GM15510 (cell line): ENCODE results near the gene PABPN1L.

Experiments used
- POLR2A ChIP-seq: IDR thresholded peaks from 3 replicates; pipeline ENCODE4 v1.6.1; 2011; ENCODE audit warnings: borderline replicate concordance; ENCODE audit not compliant: insufficient read length; ENCODE audit errors: extremely low read depth

The PABPN1L gene

GRCh38 chr16:88839745-88840599 lies 26.5 kb downstream of the PABPN1L start:
- TF ChIP-seq POLR2A = no peak

- no peak for TF ChIP-seq POLR2A
Measured at GRCh38 chr16:88839026-88839529, 27.4 kb downstream of the PABPN1L start.

- no peak for TF ChIP-seq POLR2A
Measured at GRCh38 chr16:88838566-88838965, 27.9 kb downstream of the PABPN1L start.

- TF ChIP-seq POLR2A = no peak
Measured at GRCh38 chr16:88837806-88838205, 28.7 kb downstream of the PABPN1L start.

GRCh38 chr16:88836791-88837190 lies 29.7 kb downstream of the PABPN1L start:
- no peak for TF ChIP-seq POLR2A

- no peak for TF ChIP-seq POLR2A
Measured at GRCh38 chr16:88835818-88836217, 30.6 kb downstream of the PABPN1L start.

- no peak for TF ChIP-seq POLR2A
Measured at GRCh38 chr16:88835383-88835782, 31.1 kb downstream of the PABPN1L start.

GRCh38 chr16:88834670-88835069 lies 31.8 kb downstream of the PABPN1L start:
- TF ChIP-seq POLR2A = no peak

- no peak for TF ChIP-seq POLR2A
Measured at GRCh38 chr16:88833086-88833485, 33.4 kb downstream of the PABPN1L start.

- no peak for TF ChIP-seq POLR2A
Measured at GRCh38 chr16:88831838-88832237, 34.6 kb downstream of the PABPN1L start.

- no peak for TF ChIP-seq POLR2A
Measured at GRCh38 chr16:88830783-88831182, 35.7 kb downstream of the PABPN1L start.

- no peak for TF ChIP-seq POLR2A
Measured at GRCh38 chr16:88830258-88830657, 36.2 kb downstream of the PABPN1L start.

- no peak for TF ChIP-seq POLR2A
Measured at GRCh38 chr16:88828711-88829110, 37.7 kb downstream of the PABPN1L start.

- no peak for TF ChIP-seq POLR2A
Measured at GRCh38 chr16:88827727-88828126, 38.7 kb downstream of the PABPN1L start.

- no peak for TF ChIP-seq POLR2A
Measured at GRCh38 chr16:88826070-88826840, 40.2 kb downstream of the PABPN1L start.
